Left ventricle myocardium inferior (tissue), 1 donor: ENCODE results near the gene S100A9. TPM values are rescaled to one million over a fixed set of nuclear protein-coding genes. Genes with fewer than 3 reads are reported as not detected.

Experiments
- DNase-seq: peaks from one replicate; pipeline ENCODE4 v3.0.0-alpha.2; 2020
- H3K27ac ChIP-seq: fragments of 200-600 bp; replicated peaks from 2 replicates; pipeline ENCODE4 v1.8.0; 2021
- H3K27me3 ChIP-seq: fragments of 200-600 bp; 2 replicates; pipeline ENCODE4 v1.8.0; 2021; ENCODE audit warnings: low read depth
- H3K36me3 ChIP-seq: fragments of 200-600 bp; 2 replicates; pipeline ENCODE4 v1.8.0; 2021
- H3K4me1 ChIP-seq: fragments of 200-600 bp; 2 replicates; pipeline ENCODE4 v1.8.0; 2021
- H3K4me3 ChIP-seq: fragments of 200-600 bp; 2 replicates; pipeline ENCODE4 v1.8.0; 2021; ENCODE audit warnings: mild to moderate bottlenecking, moderate library complexity
- H3K9me3 ChIP-seq: fragments of 200-600 bp; replicated peaks from 2 replicates; pipeline ENCODE4 v1.8.0; 2021
- intact Hi-C: fragments of 100-400 bp; cut with micrococcal nuclease; formaldehyde crosslinking; loops from one replicate; pipeline ENCODE4 v1.11.0; 2022
- total RNA-seq: library from RNA; stranded (reverse); fragmentation: NEBNext Ultra II Directional; extraction: Animal tissue kit (Norgen Biotek cat#: 25700); gene quantifications from one replicate; pipeline ENCODE4 v1.2.1, GENCODE V29; 2021
- TF ChIP-seq, protein P1 (sequence below): fragments of 200-600 bp; IDR thresholded peaks from 2 replicates; pipeline ENCODE4 v1.8.0; 2021; ENCODE audit warnings: antibody characterized with exemption, mild to moderate bottlenecking, borderline replicate concordance
- donor health status: DM: no; HTN: yes; CAD: no; lungs with severe emphysema.

The S100A9 gene
- total RNA-seq, 1 donor from 2014 or later, result 62.2 TPM

DNA sequence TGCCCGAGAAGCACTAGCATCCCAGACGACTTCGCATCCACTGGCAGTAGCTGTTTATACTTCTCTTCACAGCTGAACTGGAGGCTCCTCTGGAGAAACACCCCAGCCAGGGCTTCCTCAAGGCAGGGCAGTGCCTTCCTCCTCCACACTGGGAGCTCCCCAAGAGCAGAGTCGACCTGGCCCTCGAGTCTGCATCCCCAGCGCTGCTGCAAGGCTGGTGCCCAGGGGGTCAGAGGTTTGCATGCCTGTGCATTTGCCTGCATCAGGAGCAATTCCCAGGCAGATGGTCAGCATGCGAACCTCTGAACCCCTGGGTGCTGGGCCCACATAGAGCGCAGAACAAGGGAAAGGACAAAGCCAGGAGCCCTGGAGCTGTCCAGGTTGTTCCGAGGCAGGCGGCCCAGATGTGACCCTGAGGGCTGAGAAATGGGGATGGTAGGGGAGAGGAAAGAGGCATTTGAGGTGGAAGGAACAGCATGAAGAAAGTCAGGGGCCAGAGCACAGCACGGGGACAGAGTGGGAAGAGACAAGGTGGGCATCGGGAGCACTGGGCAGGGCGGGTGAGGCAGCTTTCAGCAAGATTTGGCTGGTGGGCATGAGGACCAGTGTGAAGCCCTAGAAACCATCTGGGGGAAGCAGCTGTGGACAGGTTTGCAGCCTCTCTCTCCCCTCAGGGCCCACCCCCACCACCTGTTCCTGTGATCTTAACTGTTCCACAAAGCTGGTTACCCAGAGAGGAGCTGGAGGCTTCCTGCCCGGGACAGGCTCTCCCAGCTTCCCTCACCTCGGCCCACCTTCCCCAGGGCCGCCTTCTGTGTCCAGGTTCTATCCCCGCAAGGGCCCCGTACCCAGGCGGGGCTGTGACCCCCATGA lies 39.6 kb downstream of the S100A9 start:
- H3K27ac ChIP-seq, result no peak overlapping the region
- DNase-seq, result no peak
- intact Hi-C loops, result no loop called here
- H3K4me1 ChIP-seq, result peaks cover 4% of the 10 kb centered on the region
- no peaks in the 10 kb centered on the region for H3K9me3 ChIP-seq
- H3K36me3 ChIP-seq, result no peaks in the 10 kb centered on the region
- peaks cover 48% of the 10 kb centered on the region for H3K27me3 ChIP-seq
- TF ChIP-seq, protein P1, sequence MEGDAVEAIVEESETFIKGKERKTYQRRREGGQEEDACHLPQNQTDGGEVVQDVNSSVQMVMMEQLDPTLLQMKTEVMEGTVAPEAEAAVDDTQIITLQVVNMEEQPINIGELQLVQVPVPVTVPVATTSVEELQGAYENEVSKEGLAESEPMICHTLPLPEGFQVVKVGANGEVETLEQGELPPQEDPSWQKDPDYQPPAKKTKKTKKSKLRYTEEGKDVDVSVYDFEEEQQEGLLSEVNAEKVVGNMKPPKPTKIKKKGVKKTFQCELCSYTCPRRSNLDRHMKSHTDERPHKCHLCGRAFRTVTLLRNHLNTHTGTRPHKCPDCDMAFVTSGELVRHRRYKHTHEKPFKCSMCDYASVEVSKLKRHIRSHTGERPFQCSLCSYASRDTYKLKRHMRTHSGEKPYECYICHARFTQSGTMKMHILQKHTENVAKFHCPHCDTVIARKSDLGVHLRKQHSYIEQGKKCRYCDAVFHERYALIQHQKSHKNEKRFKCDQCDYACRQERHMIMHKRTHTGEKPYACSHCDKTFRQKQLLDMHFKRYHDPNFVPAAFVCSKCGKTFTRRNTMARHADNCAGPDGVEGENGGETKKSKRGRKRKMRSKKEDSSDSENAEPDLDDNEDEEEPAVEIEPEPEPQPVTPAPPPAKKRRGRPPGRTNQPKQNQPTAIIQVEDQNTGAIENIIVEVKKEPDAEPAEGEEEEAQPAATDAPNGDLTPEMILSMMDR, result no peak
- no peak overlapping the region for H3K4me3 ChIP-seq

DNA sequence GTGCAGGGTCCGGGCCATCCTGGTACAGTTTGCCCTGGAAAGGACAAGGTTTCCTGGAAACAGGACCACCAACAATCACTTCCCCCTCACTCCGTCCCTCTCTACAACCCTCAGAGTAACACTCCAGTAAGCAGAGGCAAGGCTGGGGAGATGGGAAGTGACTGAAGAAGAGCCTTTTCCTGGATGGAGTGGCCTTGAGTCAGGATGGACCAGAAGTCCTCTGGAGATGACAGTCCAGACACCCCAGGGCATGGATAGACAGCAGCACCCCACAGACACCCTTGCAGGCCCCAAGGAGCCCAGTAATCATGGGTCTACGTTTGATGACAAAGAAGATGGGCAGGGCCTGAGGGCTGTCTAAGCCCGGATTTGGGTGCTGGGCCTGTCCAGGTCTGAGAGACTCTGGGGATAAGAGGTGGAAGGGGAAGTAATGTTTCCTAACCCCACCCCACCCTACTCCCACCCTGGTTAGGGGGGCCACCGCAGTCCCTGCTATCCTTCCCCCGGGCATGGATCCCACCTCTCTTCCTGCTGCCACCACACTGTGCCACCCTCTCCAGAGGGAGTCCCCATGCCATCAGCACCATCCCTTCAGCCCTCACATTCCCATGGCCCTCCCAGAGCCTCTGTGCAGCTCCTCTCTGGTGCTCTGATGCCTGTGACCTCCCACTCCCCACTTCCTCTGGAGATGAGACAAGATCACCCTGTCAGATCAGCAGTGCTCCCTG lies 40.4 kb downstream of the S100A9 start:
- TF ChIP-seq, protein P1, result no peak
- Histone ChIP-seq H3K4me1 (peaks cover 4% of the 10 kb centered on the region), H3K27ac (no peak overlapping the region), H3K4me3 (no peak overlapping the region), H3K9me3 (no peaks in the 10 kb centered on the region), H3K36me3 (no peaks in the 10 kb centered on the region), H3K27me3 (peaks cover 48% of the 10 kb centered on the region)
- intact Hi-C loops, result no loop called here
- DNase-seq, result no peak

DNA sequence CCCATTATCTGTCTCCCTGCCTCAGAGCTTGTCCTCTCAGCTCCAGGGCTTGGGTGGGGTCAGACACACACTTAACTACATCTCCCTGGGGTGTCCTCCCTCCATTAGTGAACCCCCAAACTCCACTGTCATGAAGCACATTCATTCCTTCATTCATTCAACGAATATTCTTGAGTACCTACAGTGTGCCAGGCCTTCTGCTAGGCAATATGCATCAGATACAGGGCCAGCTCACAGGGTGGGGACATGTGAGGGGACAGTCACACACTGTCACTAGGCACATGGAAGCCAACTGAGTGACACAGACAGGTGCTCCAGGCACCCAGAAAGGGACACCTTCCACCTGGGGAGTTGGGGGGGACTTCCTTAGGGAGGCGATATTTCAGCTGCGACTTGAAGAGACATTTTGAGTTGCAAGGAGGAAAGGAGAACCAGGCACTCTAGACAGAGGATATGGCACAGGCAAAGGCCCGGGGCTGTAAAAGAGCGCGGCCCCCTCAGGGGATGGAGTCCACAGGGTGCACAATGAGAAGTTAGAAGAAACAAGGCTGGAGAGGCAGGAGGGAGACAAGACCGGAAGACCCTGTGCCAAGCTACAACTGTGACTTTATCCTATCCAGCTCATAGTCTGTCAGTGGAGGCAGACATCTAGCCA lies 41.9 kb downstream of the S100A9 start:
- no peaks in the 10 kb centered on the region for H3K36me3 ChIP-seq
- no peak overlapping the region for H3K4me3 ChIP-seq
- peaks cover 53% of the 10 kb centered on the region for H3K27me3 ChIP-seq
- H3K4me1 ChIP-seq, result peaks cover 4% of the 10 kb centered on the region
- TF ChIP-seq, protein P1, result no peak
- H3K27ac ChIP-seq, result no peak overlapping the region
- no peak for DNase-seq
- intact Hi-C loops, result no loop called here
- H3K9me3 ChIP-seq, result no peaks in the 10 kb centered on the region

DNA sequence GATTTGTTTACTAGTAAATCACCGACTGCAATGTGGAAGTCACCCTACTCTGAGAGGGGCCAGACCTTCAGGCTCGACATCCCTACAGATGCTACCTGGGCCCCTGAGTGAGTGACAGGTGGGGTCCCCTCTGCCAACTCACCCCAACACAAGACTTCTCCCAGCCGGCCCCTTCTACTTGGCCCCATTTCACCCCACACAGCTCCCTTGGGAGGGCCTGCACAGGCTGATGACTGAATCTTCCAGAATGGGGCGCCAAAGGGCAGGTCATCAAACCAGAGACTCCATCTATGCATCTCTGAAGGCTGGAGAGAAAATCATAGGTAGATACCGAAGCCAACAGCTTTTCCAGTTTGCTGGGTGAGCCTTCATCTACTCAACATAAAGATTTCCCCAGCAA lies 42.6 kb downstream of the S100A9 start:
- Histone ChIP-seq H3K36me3 (no peaks in the 10 kb centered on the region), H3K27ac (no peak overlapping the region), H3K4me3 (no peak overlapping the region), H3K27me3 (peaks cover 58% of the 10 kb centered on the region), H3K4me1 (no peaks in the 10 kb centered on the region), H3K9me3 (no peaks in the 10 kb centered on the region)
- intact Hi-C loops, result no loop called here
- TF ChIP-seq, protein P1, result no peak
- no peak for DNase-seq

- Histone ChIP-seq H3K27ac (no peak overlapping the region), H3K4me3 (no peak overlapping the region), H3K36me3 (no peaks in the 10 kb centered on the region), H3K4me1 (no peaks in the 10 kb centered on the region), H3K27me3 (peaks cover 60% of the 10 kb centered on the region), H3K9me3 (no peaks in the 10 kb centered on the region)
- intact Hi-C loops, result no loop called here
- TF ChIP-seq, protein P1, result no peak
- DNase-seq, result no peak
These were observed 43.8 kb downstream of the S100A9 start for GRCh38 chr1:153401461-153401860.
